ENCODE results near the gene ERCC6L2.

Gene ERCC6L2

DNA sequence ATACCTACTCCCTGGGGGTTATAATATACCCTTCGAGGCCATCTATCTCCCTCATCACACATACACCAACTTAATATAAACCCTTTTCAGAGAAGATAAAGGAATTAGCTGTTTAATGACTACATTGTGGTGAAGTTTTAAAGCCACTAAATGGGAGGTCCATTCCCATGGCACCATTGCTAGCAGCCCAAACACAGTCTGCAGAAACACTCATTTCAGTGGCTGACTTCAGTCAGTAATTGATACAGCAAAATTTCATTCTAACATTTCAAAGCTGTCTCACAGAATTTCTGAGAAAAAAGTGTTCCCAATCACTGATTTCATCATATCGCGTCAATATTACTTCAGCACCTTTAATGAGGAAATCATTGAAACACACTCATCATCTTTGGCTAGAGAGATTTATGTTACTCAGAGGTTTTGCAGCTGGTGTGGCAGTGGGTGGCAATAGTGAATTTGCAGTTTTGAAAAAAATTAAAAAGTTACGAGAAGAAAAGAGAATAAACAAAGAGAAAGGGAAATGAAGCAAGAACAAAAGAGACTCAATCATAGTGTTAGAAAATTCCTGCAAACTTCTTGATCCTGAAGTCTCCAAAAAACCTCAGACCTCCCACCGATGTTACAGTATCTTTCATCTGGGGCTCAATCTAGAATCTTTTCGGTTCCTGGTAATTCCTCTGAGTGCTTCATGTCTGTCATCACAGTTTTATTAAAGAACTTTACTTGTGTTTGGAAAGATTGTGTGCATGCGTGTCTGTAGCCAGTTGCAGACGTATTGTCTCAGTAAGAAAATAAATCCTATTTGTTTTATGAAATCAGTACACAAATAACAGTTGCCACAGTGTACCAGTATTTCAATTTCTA, 105.0 kb downstream of the ERCC6L2 start:
- peak; percentile 50 for DNase-seq

DNA sequence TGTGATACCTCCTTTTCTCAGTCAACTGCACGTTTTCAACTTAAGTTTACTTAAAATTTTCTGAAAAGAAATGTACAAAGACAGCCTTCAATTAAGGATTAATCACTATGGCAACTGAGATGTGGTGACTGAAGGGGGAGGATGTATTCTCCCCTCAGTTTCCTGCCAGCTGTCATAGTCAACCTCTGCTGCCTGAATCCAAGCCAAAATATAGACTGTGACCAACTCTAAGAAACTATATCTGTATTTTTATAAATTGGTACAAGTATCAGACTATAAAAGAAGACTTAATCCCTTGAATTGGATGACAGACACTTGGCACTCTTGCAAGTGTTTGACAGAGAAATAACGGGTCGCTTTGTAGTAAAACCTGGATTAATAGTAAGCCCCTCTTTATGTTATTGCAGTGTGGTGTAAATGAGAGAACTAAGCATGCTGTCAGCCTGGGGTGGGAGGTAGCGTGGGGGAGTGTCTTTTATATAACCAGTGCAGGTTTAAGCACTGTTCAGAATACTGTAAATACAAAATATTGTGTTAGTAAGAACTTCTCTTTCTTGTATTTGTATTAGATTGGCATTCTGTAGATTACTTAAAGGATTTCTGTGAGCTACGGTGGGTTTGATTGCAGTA, 106.4 kb downstream of the ERCC6L2 start:
- DNase-seq: peak; percentile 29

DNA sequence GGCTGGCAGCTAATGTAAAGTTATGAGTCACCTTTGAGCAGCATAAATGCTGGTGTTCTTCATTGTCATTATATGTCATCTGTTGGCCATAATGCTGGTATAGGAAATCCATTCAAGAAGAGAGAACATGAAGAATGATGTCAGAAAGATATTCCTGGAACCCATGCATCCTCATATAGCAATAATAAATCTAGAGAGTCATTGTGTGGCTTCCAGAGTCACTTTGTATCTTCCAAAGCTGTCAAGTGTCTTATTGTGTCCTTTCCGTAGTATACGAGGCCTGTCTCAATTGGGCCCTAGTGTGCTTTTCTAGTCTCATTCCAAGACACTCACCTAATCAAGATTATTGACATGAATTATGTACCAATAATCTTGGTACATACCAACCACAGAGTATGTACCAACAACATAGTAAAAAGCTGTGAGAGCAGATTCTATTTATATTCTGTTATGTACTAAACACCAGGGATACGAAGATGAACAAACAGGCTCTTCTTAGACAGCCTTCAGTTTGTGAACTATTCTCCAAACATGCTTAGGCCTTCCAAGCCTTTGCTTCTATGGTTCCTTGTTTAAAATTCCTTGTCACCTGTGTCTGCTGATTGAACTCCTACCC, 110.1 kb downstream of the ERCC6L2 start:
- peak; percentile 10 for DNase-seq

DNA sequence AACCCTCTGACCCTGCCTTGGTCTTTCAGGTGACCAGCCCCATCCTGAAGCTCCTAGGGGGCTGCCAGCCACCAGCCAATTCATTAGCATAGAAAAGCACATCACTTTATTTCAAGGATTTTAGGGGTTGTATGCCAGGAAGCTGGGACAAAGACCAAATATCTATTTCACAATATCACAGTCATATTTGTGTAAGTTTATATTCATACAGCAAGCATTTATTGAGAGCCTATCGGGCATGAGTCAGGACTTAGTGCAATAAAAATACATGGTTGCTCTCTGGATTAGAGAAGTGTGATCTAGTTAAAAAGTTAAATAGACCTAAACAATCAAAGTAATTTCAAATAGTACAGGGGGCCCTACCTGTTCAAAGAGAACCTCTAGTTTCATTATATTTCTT, 113.8 kb downstream of the ERCC6L2 start:
- peak; percentile 17 for DNase-seq

DNA sequence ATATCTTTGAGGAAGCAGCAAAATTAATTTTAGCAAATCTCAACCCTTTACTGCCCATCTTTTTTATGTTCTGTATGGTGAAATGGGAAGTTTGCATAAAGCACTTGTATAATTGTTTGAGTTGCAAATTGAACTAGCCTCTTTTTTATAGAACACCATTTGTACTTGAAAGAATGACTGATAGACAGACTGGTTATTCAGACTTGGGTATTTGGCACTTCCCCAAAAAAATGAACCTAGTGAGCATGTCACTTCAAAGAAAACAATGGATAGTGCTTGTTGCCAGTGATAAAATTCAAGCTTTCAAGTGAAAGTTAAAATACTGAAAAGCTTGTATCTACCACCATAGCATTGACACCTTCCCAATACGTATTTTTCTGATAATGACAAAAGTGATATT, 115.8 kb downstream of the ERCC6L2 start:
- DNase-seq: no peak

DNA sequence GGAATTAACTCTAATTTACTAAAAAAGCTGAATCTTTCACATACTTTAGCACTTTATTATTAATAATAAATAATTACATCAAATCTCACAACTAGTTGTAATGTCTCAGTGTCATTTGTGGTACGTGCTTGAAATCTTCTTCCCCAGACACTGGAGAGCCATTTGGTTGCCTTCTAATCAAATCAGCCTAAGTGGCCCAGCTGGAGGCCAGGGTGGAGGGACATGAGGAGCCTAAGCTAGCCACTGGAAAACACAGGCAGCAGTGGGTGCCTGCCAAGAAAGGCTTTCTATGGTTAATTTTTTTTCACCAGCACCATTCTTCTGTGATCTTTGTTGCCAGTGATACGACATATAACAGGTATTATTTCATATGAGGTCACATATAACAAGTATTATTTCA, 117.0 kb downstream of the ERCC6L2 start:
- no peak for DNase-seq

DNA sequence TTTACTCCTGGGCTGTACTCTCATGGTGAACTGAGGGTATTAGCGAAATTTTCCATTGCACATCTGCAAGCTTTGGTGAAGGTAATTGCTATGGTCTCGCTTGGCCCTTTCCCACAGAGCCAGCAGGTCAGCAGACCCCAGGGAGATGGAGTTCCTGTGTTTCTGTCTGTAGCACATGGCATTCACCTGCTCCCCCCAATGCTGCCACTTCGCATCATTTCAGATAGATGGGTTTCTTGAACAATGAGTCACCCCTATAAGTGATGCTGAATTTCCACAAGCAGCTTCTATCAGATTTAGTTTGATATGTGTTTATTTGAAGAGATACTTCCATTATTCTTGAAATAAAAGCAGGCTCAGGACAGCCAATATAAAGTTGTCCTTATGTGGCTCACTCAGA, 117.8 kb downstream of the ERCC6L2 start:
- DNase-seq: no peak

DNA sequence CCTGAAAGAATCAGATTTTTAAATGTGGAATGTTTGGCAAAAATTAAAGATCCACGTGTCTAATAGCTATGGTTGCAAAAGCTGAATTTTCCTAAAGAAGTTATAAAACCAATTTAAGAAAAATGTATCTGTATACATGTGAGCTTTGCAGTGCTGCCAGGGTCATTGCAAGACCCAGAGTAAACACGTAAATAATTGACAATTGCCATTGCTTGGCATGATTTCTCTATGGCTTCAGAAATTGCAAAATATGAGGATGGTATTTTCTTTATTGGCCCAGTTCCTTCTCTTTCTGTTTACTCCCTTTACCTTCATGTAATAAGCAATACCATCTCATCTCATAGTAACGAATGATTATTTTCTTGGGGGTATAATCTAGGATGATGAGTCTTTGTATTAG, 123.9 kb downstream of the ERCC6L2 start:
- no peak for DNase-seq

DNA sequence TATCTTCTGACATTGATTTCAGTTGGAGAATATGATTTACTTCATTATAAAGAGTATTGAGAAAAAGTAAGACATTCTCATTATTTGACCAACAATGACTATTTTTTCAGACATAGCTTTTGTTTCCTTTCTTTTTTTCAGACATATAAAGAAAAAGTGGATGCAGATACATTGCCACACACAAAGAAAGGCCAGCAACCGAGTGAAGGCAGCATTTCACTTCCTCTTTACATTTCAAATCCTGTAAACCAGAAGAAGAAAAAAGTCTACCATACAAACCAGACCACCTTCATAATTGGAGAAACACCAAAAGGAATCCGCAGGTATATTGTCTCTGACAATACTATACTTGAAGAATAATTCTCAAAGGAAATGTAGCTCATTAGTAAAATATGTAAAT, 128.9 kb downstream of the ERCC6L2 start:
- DNase-seq: no peak

DNA sequence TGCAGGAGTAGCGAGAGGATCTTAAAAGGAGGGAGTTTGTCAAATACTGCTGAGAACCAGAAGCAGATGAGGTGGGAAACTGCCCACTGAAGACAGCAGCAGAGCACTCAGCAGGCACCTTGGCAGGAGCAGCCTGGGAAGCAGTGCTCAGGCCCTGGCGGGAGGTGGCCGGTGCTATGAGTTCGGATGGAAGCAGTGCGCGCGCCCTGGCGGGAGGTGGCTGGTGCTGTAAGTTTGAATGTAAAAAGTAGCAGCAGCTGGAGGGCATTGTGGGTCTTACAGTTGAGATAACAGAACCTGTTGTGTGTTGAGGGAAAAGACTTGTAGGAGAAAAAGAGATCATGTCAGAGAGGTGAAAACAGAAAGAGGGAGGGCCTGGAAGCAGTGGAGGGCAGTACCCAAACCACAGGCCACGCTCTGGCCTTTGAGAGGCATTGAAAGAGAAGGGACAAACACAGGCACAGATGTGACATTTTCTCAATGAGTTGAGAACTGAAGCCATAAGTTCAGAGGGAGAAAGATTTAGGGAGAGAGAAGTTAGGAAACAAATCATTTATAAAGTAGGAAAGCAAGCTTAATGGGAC, 130.9 kb downstream of the ERCC6L2 start:
- DNase-seq: no peak

DNA sequence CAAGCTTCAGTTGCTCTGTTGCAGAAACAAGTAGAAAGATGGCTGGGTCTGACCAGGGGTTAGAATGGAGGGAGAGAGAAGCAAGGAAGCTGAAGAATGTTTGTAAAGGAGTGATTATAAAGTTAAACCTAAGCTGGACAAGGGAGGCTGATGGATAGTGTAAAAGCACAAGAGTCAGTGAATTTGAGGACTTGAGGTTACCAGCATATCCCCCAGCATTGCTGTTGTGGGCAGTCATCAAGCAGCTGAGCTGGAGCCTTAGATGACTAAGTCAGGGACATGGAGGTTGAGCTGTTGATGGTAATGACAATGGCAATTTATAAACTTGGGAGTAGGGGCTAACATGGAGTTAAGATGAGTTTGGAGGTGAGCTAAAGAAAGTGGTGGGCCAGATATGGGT, 131.5 kb downstream of the ERCC6L2 start:
- peak; percentile 61 for DNase-seq

DNA sequence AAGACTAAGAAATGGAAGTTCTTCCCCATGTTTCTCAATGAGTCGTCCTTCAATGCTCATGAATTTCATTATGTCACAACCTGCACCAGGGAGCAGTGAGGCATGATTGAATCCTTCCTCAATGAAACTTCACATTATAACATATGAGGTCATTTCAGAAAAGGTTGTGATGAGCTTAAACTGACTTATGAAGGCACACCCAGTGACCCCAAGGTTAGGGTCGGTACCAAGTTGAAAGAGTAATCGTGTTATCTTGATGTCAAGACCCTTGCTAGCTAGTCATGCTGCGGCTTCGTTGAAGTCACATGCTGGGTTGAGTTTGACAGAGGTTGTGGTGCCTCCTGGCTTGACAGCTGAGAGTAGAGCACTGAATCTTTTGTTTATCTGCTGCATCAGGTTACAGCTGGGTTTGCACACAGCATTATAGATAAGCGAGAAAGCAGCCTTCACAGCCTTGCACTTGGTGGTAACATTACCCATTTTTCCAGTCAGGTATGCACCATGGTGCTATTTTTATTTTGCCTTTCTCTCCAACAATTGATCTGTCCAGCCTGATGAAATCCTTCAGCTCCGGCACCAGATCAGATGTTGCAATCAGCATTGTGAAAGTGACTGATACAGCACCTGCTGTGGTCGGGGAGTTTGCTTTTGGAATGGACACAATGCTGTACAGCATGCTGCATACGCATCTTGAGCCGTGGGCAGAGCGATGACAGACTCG, 133.2 kb downstream of the ERCC6L2 start:
- no peak for DNase-seq

DNA sequence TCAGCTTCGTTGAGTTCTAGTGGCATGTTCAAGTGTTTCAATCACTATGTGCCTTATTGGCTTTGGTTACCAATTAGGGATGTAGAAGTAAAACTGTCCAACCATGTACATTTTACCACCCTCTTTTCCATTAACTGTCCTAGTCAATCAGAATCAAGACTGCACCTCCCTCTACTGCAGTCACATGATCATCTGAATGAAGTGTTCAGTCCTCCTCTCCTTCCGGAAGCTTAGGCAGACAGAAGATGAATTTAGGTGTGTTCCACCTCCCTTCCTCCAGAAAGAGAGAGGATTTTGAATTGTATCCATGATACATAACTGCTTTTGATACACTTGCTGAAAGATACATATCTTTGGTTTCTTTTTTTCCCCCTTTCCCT, 133.7 kb downstream of the ERCC6L2 start:
- no peak for DNase-seq

DNA sequence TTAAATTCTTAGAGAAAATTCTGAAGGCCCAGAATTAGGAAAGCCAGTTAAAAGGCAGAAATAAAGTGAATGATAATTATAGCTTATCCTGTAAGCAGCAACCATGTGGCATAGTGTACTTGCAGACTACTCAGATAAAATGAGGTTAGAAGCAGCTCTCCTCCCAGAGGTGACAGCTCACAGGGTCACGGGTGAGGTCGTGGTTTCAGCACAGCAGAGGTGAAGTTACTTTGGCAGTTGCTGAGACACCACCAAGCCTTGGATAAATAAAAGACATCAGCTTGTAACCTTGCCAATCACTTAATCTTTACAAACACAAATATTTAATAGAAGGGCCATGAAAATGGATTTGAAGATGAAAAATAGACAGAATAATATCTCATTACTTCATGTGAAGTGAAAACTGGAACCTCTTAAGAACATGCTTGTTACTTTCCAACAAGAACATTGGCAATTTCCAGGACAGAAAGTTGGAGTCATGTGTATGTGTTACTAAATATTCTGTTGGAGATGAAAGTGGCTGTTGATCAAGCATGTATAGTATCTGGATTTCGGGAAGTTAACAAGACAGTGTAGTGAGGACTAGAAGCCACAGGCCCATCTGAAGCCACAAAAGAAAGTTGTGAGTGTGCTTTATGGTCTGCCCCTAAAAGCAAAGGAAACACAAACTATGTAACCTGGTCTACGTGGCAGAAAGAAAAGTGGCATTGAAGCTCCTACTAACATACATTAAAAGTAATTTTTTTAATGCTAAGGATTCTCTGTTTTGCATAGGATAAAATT, 134.4 kb downstream of the ERCC6L2 start:
- no peak for DNase-seq

DNA sequence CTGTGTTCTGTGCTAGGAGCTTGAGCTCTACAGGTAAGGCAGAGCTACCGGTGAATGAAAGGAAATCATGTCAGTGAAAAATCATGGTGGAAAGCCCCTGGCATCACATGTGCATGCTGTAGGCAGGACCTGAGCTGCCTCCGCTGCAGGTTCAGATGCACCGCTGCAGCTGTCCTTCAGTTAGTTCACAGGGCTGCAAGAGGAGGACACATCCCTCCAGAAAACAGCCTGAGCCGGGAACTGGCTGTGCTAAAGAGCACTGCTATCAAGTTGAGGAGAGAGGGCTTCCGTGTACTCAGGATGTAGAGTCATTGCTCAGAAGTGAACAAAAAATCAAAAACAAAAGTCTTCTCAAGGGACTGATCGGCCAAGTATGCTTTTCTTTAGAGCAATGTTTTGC, 138.6 kb downstream of the ERCC6L2 start:
- DNase-seq: no peak

DNA sequence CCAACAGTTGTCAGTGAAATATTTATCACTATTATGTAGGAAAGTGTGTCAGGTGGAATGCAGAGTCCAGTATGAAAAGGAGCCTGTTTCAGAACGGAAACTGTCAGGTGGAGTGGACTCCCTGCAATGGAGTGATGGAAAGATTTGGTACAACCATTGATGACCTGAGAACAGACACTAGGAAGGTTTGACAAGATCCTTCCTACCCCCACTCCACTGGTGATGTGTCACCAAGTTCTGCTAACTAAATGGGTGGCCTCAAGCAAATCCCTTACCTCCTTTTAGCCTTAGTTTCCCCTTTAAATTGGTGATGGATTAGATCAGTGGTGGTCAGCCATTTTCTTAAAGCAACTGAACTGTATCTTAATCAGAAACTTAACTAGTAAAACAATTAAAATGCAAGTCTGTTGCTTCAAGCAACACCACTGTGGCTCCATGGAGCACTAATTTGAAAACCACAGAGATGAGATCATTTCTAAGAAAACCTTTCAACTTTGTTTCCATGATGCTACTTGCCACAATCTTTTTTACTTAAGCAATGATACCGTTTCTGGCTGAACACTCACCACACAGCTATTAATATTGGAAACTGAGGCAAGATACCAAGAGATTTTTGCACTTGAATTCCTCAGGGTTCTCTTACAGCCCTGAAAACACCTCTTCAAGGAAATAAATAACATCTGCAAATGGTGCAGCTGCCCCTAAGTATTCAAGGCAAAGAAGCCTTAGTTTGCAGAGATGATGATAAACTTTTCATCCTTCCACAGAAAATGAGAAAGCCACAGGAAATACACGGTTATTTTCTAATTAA, 140.6 kb downstream of the ERCC6L2 start:
- peak; percentile 29 for DNase-seq

Data from fibroblast of skin of right biceps (primary cell).